Activated CD4-positive, alpha-beta T cell treated with anti-CD3 and anti-CD28 coated beads for 1 hour (primary cell): ENCODE data around the gene CENPA.
"Not testable (repeated sequence)": the region's sequence is repeated elsewhere in the genome, so short reads cannot be mapped to it uniquely, and the experiment has no call there.

Source experiments
- DNase-seq: peaks from one replicate; pipeline ENCODE4 v3.0.0-alpha.2; 2020

Gene CENPA

DNA sequence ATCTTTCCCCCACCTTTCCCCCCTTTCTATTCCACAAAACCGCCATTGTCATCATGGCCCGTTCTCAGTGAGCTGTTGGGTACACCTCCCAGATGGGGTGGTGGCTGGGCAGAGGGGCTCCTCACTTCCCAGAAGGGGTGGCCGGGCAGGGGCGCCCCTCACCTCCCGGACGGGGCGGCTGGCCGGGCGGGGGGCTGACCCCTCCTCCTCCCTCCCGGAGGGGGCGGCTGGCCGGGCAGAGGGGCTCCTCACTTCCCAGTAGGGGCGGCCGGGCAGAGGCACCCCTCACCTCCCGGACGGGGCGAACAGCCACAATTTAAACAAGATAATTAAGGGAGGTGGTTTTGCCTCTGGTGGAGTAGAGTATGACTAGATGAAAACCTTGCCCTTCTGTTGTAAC, 9.3 kb downstream of the CENPA start:
- not testable (repeated sequence) for DNase-seq

GRCh38 chr2:26801328-26801727, 15.5 kb downstream of the CENPA start:
- no peak for DNase-seq

DNA sequence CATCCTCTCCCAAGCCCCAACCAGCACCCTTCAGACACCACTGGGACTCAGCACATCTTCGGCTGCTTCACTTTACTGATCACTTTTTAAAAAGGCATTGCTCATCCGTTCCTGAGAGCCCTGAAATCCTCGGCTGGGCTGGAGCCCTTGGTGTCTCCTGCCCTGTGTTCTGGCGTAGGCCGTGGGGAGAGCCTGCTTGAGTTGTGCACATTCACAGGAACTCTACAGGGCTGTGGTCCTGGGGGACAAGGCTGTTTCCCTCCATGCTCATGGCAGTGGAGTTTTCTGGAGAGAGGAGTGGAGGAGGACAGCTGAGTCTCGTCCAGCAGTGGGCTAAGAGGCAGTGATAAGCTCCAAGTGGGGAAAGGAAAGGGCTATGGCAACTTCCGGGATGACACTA, 15.9 kb downstream of the CENPA start:
- DNase-seq = no peak

DNA sequence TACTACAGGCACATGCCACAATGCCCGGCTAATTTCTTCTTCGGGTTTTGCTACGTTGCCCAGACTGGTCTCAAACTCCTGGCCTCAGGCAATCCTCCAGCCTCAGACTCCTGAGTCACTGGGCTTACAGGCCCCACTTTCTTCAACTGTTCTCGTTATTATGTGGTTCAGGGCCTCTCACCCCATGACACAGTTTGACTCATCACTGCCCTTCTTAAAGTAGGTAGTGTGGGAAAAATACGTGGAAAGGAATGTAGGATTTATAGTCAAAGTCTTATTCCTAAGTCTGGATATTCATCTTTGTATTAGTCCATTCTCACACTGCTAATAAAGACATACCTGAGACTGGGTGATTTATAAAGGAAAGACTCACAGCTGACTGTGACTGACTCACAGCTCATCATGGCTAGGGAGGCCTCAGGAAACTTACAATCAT, 19.4 kb downstream of the CENPA start:
- DNase-seq = no peak

DNA sequence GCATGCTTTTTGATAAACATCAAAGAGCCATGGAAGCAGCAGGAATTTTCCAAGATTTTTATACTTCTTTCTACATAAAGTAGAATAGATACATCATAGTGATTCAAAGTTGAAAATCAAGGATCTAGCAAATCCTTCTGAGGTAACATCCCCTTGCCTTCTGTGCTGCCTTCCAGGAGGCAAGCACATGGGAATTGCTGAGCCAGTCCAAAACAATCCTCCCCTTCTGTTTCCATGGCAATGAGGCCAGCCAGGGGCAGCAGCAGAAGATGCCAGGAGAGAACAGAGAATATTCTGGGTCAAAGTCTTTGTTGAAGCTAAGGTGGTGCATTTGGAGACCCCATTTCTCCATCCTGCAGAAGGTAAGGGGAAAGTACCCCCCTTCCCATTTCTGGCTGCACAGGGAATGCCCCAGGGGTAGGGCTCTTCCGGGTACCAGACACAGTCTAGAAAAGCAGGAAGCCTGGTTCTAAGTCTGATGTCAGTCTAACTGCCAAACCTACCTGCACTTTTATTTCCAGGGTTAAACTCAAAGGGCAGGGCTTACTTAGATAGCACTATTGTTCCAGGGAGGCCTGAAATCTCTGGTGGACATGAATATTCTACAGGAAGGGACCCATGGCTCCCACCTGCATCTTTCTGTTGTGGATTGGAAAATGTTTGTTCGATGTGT, 22.1 kb downstream of the CENPA start:
- no peak for DNase-seq

- no peak for DNase-seq
Observed at GRCh38 chr2:26809211-26809610, 23.4 kb downstream of the CENPA start.

- DNase-seq = no peak
Observed at GRCh38 chr2:26809876-26810577, 24.2 kb downstream of the CENPA start.

DNA sequence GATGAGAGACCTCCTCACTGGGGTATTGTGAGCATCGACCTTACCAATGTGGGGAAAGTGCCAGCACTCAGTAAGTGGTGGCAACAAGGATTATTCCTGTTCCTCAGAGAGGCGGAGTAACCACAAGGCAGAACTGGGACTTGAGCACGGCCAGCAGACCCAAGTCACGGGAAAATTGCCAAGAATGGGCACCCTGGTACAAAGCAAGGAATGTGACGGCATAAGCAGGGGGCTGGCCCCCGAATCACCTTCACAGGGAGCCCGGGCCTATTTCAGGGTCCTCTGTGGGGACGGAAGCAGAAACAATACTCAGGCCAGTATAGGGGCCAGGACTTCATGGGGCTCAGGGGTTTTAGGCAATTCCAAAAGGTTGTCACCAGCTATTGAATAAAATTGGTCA, 25.4 kb downstream of the CENPA start:
- no peak for DNase-seq

GRCh38 chr2:26811791-26812694, 26.2 kb downstream of the CENPA start:
- DNase-seq = no peak

GRCh38 chr2:26812731-26813130, 26.9 kb downstream of the CENPA start:
- no peak for DNase-seq

GRCh38 chr2:26814072-26814765, 28.4 kb downstream of the CENPA start:
- not testable (repeated sequence) for DNase-seq

DNA sequence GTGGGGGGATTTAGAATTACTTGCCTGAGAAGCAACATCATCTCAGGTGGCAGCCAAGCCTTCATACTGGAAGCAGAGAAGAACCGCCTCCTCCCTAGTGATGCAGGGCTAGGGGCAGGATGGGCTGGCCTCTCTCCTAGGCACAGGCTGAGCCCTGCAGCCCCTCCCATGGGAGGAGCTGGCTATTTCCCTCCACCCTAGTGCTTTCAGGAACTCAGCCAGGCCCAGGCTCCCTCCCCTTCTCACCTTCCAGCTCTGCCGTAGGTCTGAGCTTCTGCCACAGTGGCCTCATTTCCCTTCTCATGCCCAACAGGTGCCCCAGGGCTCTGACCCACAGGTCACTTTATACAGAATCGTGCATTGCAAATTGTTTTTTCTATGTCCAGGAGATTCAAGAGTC, 31.0 kb downstream of the CENPA start:
- no peak for DNase-seq

GRCh38 chr2:26818255-26818654, 32.4 kb downstream of the CENPA start:
- no peak for DNase-seq

DNA sequence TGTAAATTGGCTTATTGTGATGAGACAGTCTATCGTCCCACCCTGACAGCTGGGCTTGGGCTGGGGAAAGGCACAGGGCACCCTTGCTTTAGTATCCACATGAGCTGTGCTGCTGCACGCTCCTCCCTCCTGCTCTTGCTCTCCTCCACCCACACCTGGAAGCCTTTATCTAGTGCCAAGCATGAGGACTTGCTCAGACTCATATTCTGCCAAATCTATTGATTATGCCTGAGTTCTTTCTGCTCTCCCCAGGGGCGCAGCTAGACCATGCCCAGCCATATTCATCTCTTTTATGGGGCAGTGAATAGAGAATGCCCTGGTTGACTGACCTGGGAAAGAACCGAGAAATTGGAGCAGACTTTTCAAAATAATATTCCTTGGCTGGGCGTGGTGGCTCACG, 33.1 kb downstream of the CENPA start:
- no peak for DNase-seq

- DNase-seq = no peak
Observed at GRCh38 chr2:26820932-26821331, 35.1 kb downstream of the CENPA start.

DNA sequence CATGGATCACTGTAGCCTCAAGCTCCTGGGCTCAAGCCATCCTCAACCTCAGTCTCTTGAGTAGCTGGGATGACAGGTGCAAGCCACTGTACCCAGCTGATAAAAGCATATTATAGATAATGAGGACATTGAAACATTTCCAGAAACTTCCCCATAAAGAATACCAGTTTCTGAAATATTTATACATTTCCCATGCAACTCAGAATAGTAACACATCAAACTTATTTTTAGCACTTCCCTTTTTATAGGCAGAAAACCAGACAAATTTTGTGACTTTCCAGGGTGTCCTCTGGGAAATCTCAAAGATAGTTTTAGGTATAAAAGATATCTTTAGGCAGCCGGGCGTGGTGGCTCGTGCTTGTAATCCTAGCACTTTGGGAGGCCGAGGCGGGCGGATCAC, 37.0 kb downstream of the CENPA start:
- DNase-seq = no peak

DNA sequence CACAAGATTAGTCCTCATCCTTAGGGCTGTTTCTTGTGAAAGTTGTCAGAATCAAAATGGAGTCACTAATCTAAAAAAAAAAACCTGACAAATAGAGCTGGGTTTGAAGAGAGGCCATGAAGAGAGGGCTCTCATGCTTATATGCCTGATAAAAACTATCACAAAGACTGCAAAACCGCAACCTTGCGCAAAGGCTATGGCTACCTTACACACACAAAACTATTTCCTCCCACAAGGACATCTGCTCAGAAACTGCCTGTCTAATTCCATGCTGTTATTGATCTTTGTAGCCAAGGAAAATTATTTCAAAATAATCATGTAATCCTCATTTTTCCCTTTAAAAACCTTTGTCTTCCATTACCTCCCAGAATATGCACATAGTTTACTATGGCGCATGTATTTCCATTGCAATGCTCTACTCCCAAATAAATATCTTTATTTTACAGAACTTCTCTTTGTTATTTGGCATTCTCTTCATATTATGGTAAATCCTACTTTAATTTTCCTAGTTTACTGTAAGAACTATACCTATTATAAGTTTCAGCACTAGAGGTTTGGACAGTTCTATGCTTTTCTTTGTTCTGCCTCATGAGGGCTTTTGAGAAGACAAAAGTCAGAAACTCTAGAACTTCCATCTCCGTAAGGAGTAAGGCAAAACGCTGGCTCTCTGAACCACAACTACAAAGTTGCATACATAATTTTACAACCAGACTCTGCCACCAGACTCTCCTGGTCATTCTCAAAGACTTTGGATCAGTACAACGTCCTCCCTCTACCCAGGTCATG, 52.5 kb downstream of the CENPA start:
- no peak for DNase-seq

DNA sequence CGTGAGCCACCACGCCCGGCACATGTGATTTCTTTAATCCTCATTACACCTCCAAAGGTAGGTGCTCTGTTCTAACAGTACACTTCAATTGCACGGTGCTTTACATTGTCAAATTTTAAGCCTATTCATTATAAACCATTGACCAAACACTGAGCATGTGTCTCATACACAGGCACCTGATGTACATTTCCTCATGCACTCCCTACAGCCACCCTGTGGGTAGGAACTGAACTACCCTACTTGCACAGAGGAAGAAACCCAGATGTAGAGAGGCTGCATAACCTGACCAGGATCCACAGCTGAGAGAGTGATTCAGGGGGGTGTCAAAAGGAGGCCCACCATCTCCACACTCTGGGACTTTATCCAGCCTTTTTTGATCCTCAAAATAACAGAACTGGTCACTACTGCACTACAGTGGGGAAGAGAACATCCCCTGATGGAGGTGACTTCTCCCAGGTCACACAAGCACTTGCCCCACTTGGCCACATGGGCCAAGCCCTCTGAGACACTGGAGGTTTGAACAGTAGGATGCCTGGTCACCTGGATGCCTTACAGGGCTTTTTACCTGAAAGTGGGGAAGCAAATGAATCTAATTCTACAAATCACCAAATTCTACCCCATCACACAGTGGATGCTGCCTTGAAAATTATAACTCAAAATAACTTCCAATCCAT, 55.2 kb downstream of the CENPA start:
- DNase-seq = no peak

GRCh38 chr2:26843041-26843440, 57.2 kb downstream of the CENPA start:
- DNase-seq = no peak
